PC-3 (cell line): ENCODE measurements around the gene TENM4. TPM values are rescaled to one million over a fixed set of nuclear protein-coding genes. Genes with fewer than 3 reads are reported as not detected.

ENCODE experiments used
- ATAC-seq: fragments of 200-7000 bp; cut with Tn5 transposase; 2 replicates; pipeline ENCODE4 v1.9.1; 2020; ENCODE audit warnings: mild to moderate bottlenecking, moderate library complexity
- BruUV-seq: library from RNA; stranded (reverse); fragments of 400-500 nt; replicated peaks from 2 replicates; lab custom pipeline; 2021; lab: Mats Ljungman, UMichigan
- CTCF ChIA-PET: fragments of 300-600 bp; sonication (Branson Sonifier 250); formaldehyde crosslinking; loops from one replicate; lab custom pipeline; 2022; ENCODE audit warnings: antibody characterized with exemption; lab: Charles Lee
- POLR2A ChIA-PET: fragments of 300-600 bp; sonication (Branson Sonifier 250); formaldehyde crosslinking; loops from one replicate; lab custom pipeline; 2022; ENCODE audit warnings: antibody characterized with exemption; ENCODE audit not compliant: unreplicated experiment; lab: Charles Lee
- DNase-seq: peaks from one replicate; pipeline ENCODE4 v3.0.0-alpha.2; 2015
- H2AFZ ChIP-seq: fragments of 300-600 bp; sonication (generic); 2 replicates; pipeline ENCODE4 v1.6.0; 2016; ENCODE audit warnings: antibody characterized with exemption, low read length
- H3F3A ChIP-seq: fragments of 300-600 bp; sonication (generic); one replicate; pipeline ENCODE4 v1.6.0; 2017; ENCODE audit warnings: antibody characterized with exemption, low read length, control low read depth, mild to moderate bottlenecking; ENCODE audit not compliant: unreplicated experiment
- H3K27ac ChIP-seq: fragments of 300-600 bp; sonication (generic); 2 replicates; pipeline ENCODE4 v1.5.1; 2016; ENCODE audit warnings: mild to moderate bottlenecking, low read length
- H3K27me3 ChIP-seq: fragments of 300-600 bp; sonication (generic); 2 replicates; pipeline ENCODE4 v1.6.1; 2016; ENCODE audit warnings: low read length, mixed read lengths
- H3K36me3 ChIP-seq: fragments of 300-600 bp; sonication (generic); 2 replicates; pipeline ENCODE4 v1.6.1; 2016; ENCODE audit warnings: low read depth, mixed run types, low read length, mixed read lengths
- H3K4me1 ChIP-seq: fragments of 300-600 bp; sonication (generic); 2 replicates; pipeline ENCODE4 v1.5.1; 2016; ENCODE audit warnings: low read length; ENCODE audit not compliant: insufficient read depth
- H3K4me2 ChIP-seq: fragments of 300-600 bp; sonication (generic); 2 replicates; pipeline ENCODE4 v1.6.0; 2016; ENCODE audit warnings: low read length
- H3K4me3 ChIP-seq: fragments of 300-600 bp; sonication (generic); 2 replicates; pipeline ENCODE4 v1.5.1; 2016; ENCODE audit warnings: mild to moderate bottlenecking, low read length, mixed read lengths
- H3K79me2 ChIP-seq: fragments of 300-600 bp; sonication (generic); 2 replicates; pipeline ENCODE4 v1.6.1; 2017; ENCODE audit warnings: low read length, mixed read lengths
- H3K9ac ChIP-seq: fragments of 300-600 bp; sonication (generic); 2 replicates; pipeline ENCODE4 v1.6.0; 2016; ENCODE audit warnings: mild to moderate bottlenecking, low read length
- H3K9me2 ChIP-seq: fragments of 300-600 bp; sonication (generic); replicated peaks from 2 replicates; pipeline ENCODE4 v1.6.1; 2016; ENCODE audit warnings: mixed run types, low read length, mixed read lengths
- H3K9me3 ChIP-seq: fragments of 300-600 bp; sonication (generic); 2 replicates; pipeline ENCODE4 v1.6.1; 2016; ENCODE audit warnings: low read length, mixed read lengths
- H4K20me1 ChIP-seq: fragments of 300-600 bp; sonication (generic); 2 replicates; pipeline ENCODE4 v1.6.1; 2016; ENCODE audit warnings: low read length, mixed read lengths
- CTCF ChIP-seq: fragments of 300-600 bp; sonication (generic); conservative IDR thresholded peaks from 2 replicates; pipeline ENCODE4 v1.5.1; 2017; ENCODE audit warnings: antibody characterized with exemption, low read depth, mild to moderate bottlenecking, low read length
- EZH2 ChIP-seq: fragments of 300-600 bp; sonication (generic); IDR thresholded peaks from one replicate; pipeline ENCODE4 v1.6.1; 2017; ENCODE audit warnings: antibody characterized with exemption, mild to moderate bottlenecking, low read length; ENCODE audit not compliant: unreplicated experiment
- EZH2phosphoT487 ChIP-seq: fragments of 300-600 bp; sonication (generic); IDR thresholded peaks from 2 replicates; pipeline ENCODE4 v1.6.1; 2018; ENCODE audit warnings: mild to moderate bottlenecking, antibody characterized with exemption, low read length, borderline replicate concordance
- intact Hi-C: fragments of 100-400 bp; cut with micrococcal nuclease; formaldehyde crosslinking; loops from 2 replicates; pipeline ENCODE4 v1.9.0; 2023
- total RNA-seq: library from RNA; depleted of rRNA; stranded (reverse); fragments of >200 nt; gene quantifications from 2 replicates; pipeline ENCODE4 v1.2.3, GENCODE V29; 2014

Gene TENM4
- total RNA-seq, 1 experiment from 2014 or later, result 19.7 TPM

GRCh38 chr11:78931891-78932290 lies 508.9 kb downstream of the TENM4 start:
- Histone ChIP-seq H3K27ac (no peak overlapping the region), H2AFZ (no peak overlapping the region), H3K9me2 (no peaks in the 10 kb centered on the region), H4K20me1 (no peaks in the 10 kb centered on the region), H3K4me1 (peaks cover 9% of the 10 kb centered on the region; the same call in 1 of the 2 replicates), H3K36me3 (no peaks in the 10 kb centered on the region), H3K79me2 (no peaks in the 10 kb centered on the region), H3K4me2 (no peak overlapping the region), H3F3A (no peaks in the 10 kb centered on the region), H3K27me3 (no peaks in the 10 kb centered on the region), H3K4me3 (no peak overlapping the region), H3K9me3 (no peaks in the 10 kb centered on the region), H3K9ac (no peak overlapping the region)
- no TSS peak for BruUV-seq
- CTCF ChIA-PET, result no interaction called here
- TF ChIP-seq EZH2 (no peak), EZH2phosphoT487 (no peak), CTCF (no peak)
- ATAC-seq (no peak), DNase-seq (no peak)
- intact Hi-C loops, result no loop called here
- POLR2A ChIA-PET, result no interaction called here

DNA sequence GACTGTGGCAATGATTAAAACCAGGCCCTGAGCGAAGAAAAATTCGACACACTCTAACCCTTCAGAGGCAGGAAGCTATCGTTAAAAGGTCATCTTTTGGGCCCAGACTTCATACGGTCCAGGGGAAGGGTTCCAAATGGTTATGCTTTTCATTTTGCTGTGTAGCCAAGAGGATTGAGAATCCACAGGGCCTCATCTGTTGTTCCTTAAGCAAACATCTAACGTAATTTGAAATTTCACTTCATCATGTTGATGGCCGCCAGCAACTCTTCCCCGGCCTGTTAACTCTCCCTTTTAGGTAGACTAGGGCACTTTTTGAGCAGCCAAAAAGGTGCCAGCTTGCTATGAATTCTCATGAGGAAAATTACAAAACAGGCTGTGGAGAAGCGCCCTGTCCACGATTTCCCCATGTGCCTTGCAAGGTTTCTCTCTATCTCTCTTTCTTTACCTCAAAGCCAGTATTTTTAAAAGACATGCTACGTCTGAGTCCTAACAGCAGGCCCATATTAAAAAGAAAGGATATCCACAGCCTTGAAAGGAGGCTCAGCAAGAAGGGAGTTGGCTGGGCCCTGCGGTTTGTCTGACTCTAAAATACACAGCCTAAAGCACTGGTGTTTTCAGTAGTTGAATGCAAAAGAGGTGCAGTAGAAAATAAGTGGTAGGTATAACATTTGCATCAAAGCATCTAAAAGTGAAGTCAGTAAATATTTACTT lies 509.9 kb downstream of the TENM4 start:
- POLR2A ChIA-PET, result no interaction called here
- CTCF ChIA-PET, result no interaction called here
- no peak for ATAC-seq

More for the DNA sequence above, 509.9 kb downstream of the TENM4 start:
- Histone ChIP-seq H3K27me3 (no peaks in the 10 kb centered on the region), H3K79me2 (no peaks in the 10 kb centered on the region), H3K9me2 (no peaks in the 10 kb centered on the region), H3K27ac (no peak overlapping the region), H3K4me2 (no peak overlapping the region), H2AFZ (no peak overlapping the region), H3K4me3 (no peak overlapping the region), H3K9me3 (no peaks in the 10 kb centered on the region), H3K36me3 (no peaks in the 10 kb centered on the region), H3K9ac (no peak overlapping the region), H3K4me1 (peaks cover 13% of the 10 kb centered on the region; the same call in 1 of the 2 replicates), H3F3A (no peaks in the 10 kb centered on the region), H4K20me1 (no peaks in the 10 kb centered on the region)
- intact Hi-C loops, result no loop called here
- no peak for DNase-seq
- BruUV-seq, result no TSS peak
- TF ChIP-seq CTCF (no peak), EZH2phosphoT487 (no peak), EZH2 (no peak)
